Measurements from ENCODE around the gene MRTFB.
A peak's percentile ranks its signal among the peaks of the same experiment; 100 is the strongest.

Gene MRTFB

DNA sequence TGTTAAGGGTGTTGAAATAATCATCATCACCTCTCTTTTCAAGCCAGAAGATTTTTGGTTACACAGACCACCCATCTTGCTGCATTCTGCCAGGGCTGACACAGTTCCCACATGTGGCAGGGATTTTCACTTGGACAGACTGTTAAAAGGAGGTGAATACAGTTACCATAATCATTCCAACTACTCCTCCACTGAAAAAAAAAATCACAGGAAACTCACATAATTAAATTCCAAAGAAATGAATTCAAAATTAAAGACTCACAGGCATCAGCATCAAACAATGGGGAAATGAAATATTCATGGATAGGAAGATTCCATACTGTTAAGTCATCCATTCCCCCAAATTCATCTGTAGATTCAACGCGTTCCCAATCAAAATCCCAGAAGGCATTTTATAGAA lies 209.4 kb downstream of the MRTFB start:
- no peak overlapping the region for H3K14ac ChIP-seq (ENCODE audit: low read length in 2 of 2)
- H2AFZ ChIP-seq (ENCODE audit: low read depth, low read length), result no peak overlapping the region
- H3K9me3 ChIP-seq (ENCODE audit: control insufficient read depth, low read length), result no peaks in the 10 kb centered on the region
- H4K91ac ChIP-seq (ENCODE audit: low read length), result no peak overlapping the region
- no CpG with 5 or more reads among the region's 2 CpGs for WGBS
- H2AK5ac ChIP-seq (ENCODE audit: low read length, severe bottlenecking), result no peak overlapping the region
- no peak overlapping the region for H4K8ac ChIP-seq (ENCODE audit: low read length)
- H3K18ac ChIP-seq (ENCODE audit: low read depth in 1 of 2, low read length in 2 of 2), result no peak overlapping the region
- no peak overlapping the region for H2BK120ac ChIP-seq (ENCODE audit: low read depth, low read length)
- H2BK5ac ChIP-seq (ENCODE audit: low read depth, low read length, poor library complexity, severe bottlenecking), result no peak overlapping the region
- DNase-seq, result no peak
- no peak overlapping the region for H3K23ac ChIP-seq (ENCODE audit: low read length in 2 of 2)
- no peak overlapping the region for H2BK15ac ChIP-seq (ENCODE audit: low read depth, poor library complexity, severe bottlenecking)
- H3K4me2 ChIP-seq (ENCODE audit: low read length, poor library complexity, severe bottlenecking), result no peak overlapping the region
- no peak overlapping the region for H3K4ac ChIP-seq (ENCODE audit: low read depth in 1 of 2, low read length in 2 of 2)
- H3K36me3 ChIP-seq (ENCODE audit: control insufficient read depth in 1 of 2, insufficient read depth in 2 of 2, low read depth in 1 of 2, low read length in 2 of 2), result no peaks in the 10 kb centered on the region
- H3K79me1 ChIP-seq (replicated peaks; ENCODE audit: low read length, poor library complexity, severe bottlenecking), result no peaks in the 10 kb centered on the region
- H3K4me3 ChIP-seq (ENCODE audit: insufficient read depth in 1 of 2, low read depth in 1 of 2, low read length in 2 of 2), result no peak overlapping the region
- H3K27ac ChIP-seq (ENCODE audit: low read length, poor library complexity, severe bottlenecking), result no peak overlapping the region
- H3K27me3 ChIP-seq (ENCODE audit: control insufficient read depth in 1 of 2, insufficient read depth in 1 of 2, low read length in 2 of 2), result no peaks in the 10 kb centered on the region
- H2BK12ac ChIP-seq (ENCODE audit: low read length in 2 of 2), result no peak overlapping the region
- H3K4me1 ChIP-seq (ENCODE audit: control insufficient read depth, insufficient read depth, low read depth, low read length), result no peaks in the 10 kb centered on the region
- no peak overlapping the region for H3K9ac ChIP-seq (ENCODE audit: low read length)

DNA sequence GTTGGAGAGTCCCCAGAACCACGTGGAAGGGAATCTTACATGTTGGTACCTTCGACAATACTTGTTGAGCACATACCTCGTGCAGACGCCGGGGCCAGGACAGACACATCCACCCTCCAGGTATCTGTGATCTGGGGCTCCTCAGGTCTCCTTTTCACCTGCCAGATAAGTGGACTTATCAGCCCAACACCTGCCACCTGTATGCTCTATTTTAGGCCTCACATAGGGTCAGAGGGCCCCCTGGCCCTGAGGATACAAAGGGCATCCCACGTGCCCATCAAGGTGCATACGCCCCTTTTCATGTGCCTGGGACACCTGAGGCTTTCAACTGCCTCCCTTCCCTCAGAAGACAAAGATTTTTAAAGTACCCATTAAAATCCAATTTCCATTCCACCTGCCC lies 212.7 kb downstream of the MRTFB start:
- no peak overlapping the region for H3K4me2 ChIP-seq (ENCODE audit: low read length, poor library complexity, severe bottlenecking)
- H3K79me1 ChIP-seq (replicated peaks; ENCODE audit: low read length, poor library complexity, severe bottlenecking), result no peaks in the 10 kb centered on the region
- no peak overlapping the region for H3K14ac ChIP-seq (ENCODE audit: low read length in 2 of 2)
- no peak overlapping the region for H2AFZ ChIP-seq (ENCODE audit: low read depth, low read length)
- H2BK5ac ChIP-seq (ENCODE audit: low read depth, low read length, poor library complexity, severe bottlenecking), result no peak overlapping the region
- 68% methylated on average over 7 of the region's 7 CpGs for WGBS
- H4K8ac ChIP-seq (ENCODE audit: low read length), result no peak overlapping the region
- H2AK5ac ChIP-seq (ENCODE audit: low read length, severe bottlenecking), result no peak overlapping the region
- H2BK15ac ChIP-seq (ENCODE audit: low read depth, poor library complexity, severe bottlenecking), result no peak overlapping the region
- no peak overlapping the region for H3K18ac ChIP-seq (ENCODE audit: low read depth in 1 of 2, low read length in 2 of 2)
- peaks cover 8% of the 10 kb centered on the region for H3K4me1 ChIP-seq (ENCODE audit: control insufficient read depth, insufficient read depth, low read depth, low read length)
- no peaks in the 10 kb centered on the region for H3K36me3 ChIP-seq (ENCODE audit: control insufficient read depth in 1 of 2, insufficient read depth in 2 of 2, low read depth in 1 of 2, low read length in 2 of 2)
- H3K4me3 ChIP-seq (ENCODE audit: insufficient read depth in 1 of 2, low read depth in 1 of 2, low read length in 2 of 2), result no peak overlapping the region
- H4K91ac ChIP-seq (ENCODE audit: low read length), result no peak overlapping the region
- DNase-seq, result no peak
- peaks cover 2% of the 10 kb centered on the region for H3K9me3 ChIP-seq (ENCODE audit: control insufficient read depth, low read length)
- H3K4ac ChIP-seq (ENCODE audit: low read depth in 1 of 2, low read length in 2 of 2), result no peak overlapping the region
- no peak overlapping the region for H2BK120ac ChIP-seq (ENCODE audit: low read depth, low read length)
- H3K27ac ChIP-seq (ENCODE audit: low read length, poor library complexity, severe bottlenecking), result no peak overlapping the region
- H3K27me3 ChIP-seq (ENCODE audit: control insufficient read depth in 1 of 2, insufficient read depth in 1 of 2, low read length in 2 of 2), result no peaks in the 10 kb centered on the region
- H3K23ac ChIP-seq (ENCODE audit: low read length in 2 of 2), result no peak overlapping the region
- no peak overlapping the region for H3K9ac ChIP-seq (ENCODE audit: low read length)
- H2BK12ac ChIP-seq (ENCODE audit: low read length in 2 of 2), result no peak overlapping the region

DNA sequence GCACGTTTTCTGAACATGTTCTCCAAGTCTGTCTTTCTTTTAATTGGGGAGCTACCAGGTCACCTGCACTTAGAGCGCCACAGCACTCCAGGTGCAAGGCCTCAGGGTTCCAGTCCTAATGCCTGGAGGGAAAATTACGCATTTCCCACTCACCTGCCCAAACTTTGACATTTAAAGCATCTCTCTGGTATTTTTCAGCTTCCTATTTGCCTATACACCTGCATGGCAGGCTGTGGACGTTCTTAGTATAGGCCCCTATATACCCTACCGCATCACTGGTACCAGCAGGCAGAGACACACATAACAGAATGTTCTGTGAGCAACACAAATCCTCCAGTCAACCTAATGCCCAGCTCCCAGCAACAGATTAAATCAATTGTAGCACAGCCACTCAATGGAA lies 213.3 kb downstream of the MRTFB start:
- no peak overlapping the region for H3K14ac ChIP-seq (ENCODE audit: low read length in 2 of 2)
- H4K91ac ChIP-seq (ENCODE audit: low read length), result no peak overlapping the region
- no peak overlapping the region for H2AK5ac ChIP-seq (ENCODE audit: low read length, severe bottlenecking)
- no peak for DNase-seq
- WGBS, result 59% methylated on average over 5 of the region's 5 CpGs
- peaks cover 8% of the 10 kb centered on the region for H3K4me1 ChIP-seq (ENCODE audit: control insufficient read depth, insufficient read depth, low read depth, low read length)
- H3K36me3 ChIP-seq (ENCODE audit: control insufficient read depth in 1 of 2, insufficient read depth in 2 of 2, low read depth in 1 of 2, low read length in 2 of 2), result no peaks in the 10 kb centered on the region
- no peak overlapping the region for H3K18ac ChIP-seq (ENCODE audit: low read depth in 1 of 2, low read length in 2 of 2)
- peak overlapping the region; percentile 89 for H3K9ac ChIP-seq (ENCODE audit: low read length)
- H2BK15ac ChIP-seq (ENCODE audit: low read depth, poor library complexity, severe bottlenecking), result no peak overlapping the region
- peaks cover 8% of the 10 kb centered on the region for H3K9me3 ChIP-seq (ENCODE audit: control insufficient read depth, low read length)
- H4K8ac ChIP-seq (ENCODE audit: low read length), result no peak overlapping the region
- H3K4me3 ChIP-seq (ENCODE audit: insufficient read depth in 1 of 2, low read depth in 1 of 2, low read length in 2 of 2), result no peak overlapping the region
- no peaks in the 10 kb centered on the region for H3K27me3 ChIP-seq (ENCODE audit: control insufficient read depth in 1 of 2, insufficient read depth in 1 of 2, low read length in 2 of 2)
- no peak overlapping the region for H3K23ac ChIP-seq (ENCODE audit: low read length in 2 of 2)
- H2AFZ ChIP-seq (ENCODE audit: low read depth, low read length), result no peak overlapping the region
- no peaks in the 10 kb centered on the region for H3K79me1 ChIP-seq (replicated peaks; ENCODE audit: low read length, poor library complexity, severe bottlenecking)
- no peak overlapping the region for H3K4me2 ChIP-seq (ENCODE audit: low read length, poor library complexity, severe bottlenecking)
- no peak overlapping the region for H2BK12ac ChIP-seq (ENCODE audit: low read length in 2 of 2)
- H3K27ac ChIP-seq (ENCODE audit: low read length, poor library complexity, severe bottlenecking), result no peak overlapping the region
- H2BK5ac ChIP-seq (ENCODE audit: low read depth, low read length, poor library complexity, severe bottlenecking), result no peak overlapping the region
- no peak overlapping the region for H3K4ac ChIP-seq (ENCODE audit: low read depth in 1 of 2, low read length in 2 of 2)
- H2BK120ac ChIP-seq (ENCODE audit: low read depth, low read length), result no peak overlapping the region

DNA sequence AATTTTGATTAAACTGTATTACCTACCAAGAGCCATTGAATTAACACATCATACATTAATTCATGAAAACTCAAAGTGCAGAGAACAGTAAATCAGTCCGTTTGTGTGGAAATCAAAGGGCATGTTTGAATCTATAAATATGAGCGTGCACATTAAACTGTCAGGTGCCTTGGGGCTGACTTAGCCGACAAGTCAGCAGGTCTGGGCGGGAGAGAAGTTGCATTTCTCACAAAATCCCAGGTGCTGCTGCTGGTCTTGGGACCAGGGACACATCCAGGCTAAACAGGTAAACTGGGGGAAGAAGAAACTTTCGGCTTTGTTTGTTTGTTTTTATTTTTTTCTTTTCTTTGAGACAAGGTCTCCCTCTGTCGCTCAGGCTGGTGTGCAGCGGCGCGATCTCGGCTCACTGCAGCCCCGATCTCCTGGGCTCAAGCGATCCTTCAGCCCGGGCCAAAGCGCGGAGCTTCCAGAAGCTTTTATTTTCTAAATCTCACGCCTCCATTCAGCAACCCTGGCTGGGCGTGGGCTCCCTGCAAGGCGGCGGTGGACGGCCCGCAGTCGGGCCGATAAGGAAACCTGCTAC lies 213.9 kb downstream of the MRTFB start:
- peak overlapping the region; percentile 78 to 86 for H3K4me3 ChIP-seq (ENCODE audit: insufficient read depth in 1 of 2, low read depth in 1 of 2, low read length in 2 of 2)
- H3K4ac ChIP-seq (ENCODE audit: low read depth in 1 of 2, low read length in 2 of 2), result no peak overlapping the region
- H3K27me3 ChIP-seq (ENCODE audit: control insufficient read depth in 1 of 2, insufficient read depth in 1 of 2, low read length in 2 of 2), result no peaks in the 10 kb centered on the region
- peaks cover 8% of the 10 kb centered on the region for H3K4me1 ChIP-seq (ENCODE audit: control insufficient read depth, insufficient read depth, low read depth, low read length)
- H3K36me3 ChIP-seq (ENCODE audit: control insufficient read depth in 1 of 2, insufficient read depth in 2 of 2, low read depth in 1 of 2, low read length in 2 of 2), result no peaks in the 10 kb centered on the region
- peak overlapping the region; percentile 75 for H3K4me2 ChIP-seq (ENCODE audit: low read length, poor library complexity, severe bottlenecking)
- WGBS, result under 1% methylated on average over 23 of the region's 23 CpGs
- DNase-seq, result peak; percentile 79
- H3K79me1 ChIP-seq (replicated peaks; ENCODE audit: low read length, poor library complexity, severe bottlenecking), result no peaks in the 10 kb centered on the region
- H3K18ac ChIP-seq (ENCODE audit: low read depth in 1 of 2, low read length in 2 of 2), result no peak overlapping the region
- H4K91ac ChIP-seq (ENCODE audit: low read length), result no peak overlapping the region
- peak overlapping the region; percentile 21 for H2BK120ac ChIP-seq (ENCODE audit: low read depth, low read length)
- peaks cover 14% of the 10 kb centered on the region for H3K9me3 ChIP-seq (ENCODE audit: control insufficient read depth, low read length)
- H3K9ac ChIP-seq (ENCODE audit: low read length), result peak overlapping the region; percentile 89
- H4K8ac ChIP-seq (ENCODE audit: low read length), result no peak overlapping the region
- H3K23ac ChIP-seq (ENCODE audit: low read length in 2 of 2), result no peak overlapping the region
- H2AFZ ChIP-seq (ENCODE audit: low read depth, low read length), result peak overlapping the region; percentile 36
- H2BK15ac ChIP-seq (ENCODE audit: low read depth, poor library complexity, severe bottlenecking), result no peak overlapping the region
- H2BK12ac ChIP-seq (ENCODE audit: low read length in 2 of 2), result no peak overlapping the region
- H3K14ac ChIP-seq (ENCODE audit: low read length in 2 of 2), result no peak overlapping the region
- no peak overlapping the region for H2AK5ac ChIP-seq (ENCODE audit: low read length, severe bottlenecking)
- peak overlapping the region; percentile 26 for H3K27ac ChIP-seq (ENCODE audit: low read length, poor library complexity, severe bottlenecking)
- no peak overlapping the region for H2BK5ac ChIP-seq (ENCODE audit: low read depth, low read length, poor library complexity, severe bottlenecking)

All from mesenchymal stem cell (in vitro differentiated cells and primary cell).